K562 (cell line): ENCODE results near the gene DNAH17. TPM values are rescaled to one million over a fixed set of nuclear protein-coding genes. Genes with fewer than 3 reads are reported as not detected.

Source experiments
- ATAC-seq: fragments of 200-7000 bp; cut with Tn5 transposase; 3 replicates; pipeline ENCODE4 v1.9.1; 2020; ENCODE audit warnings: moderate library complexity
- BruUV-seq: library from RNA; stranded (reverse); fragments of 400-500 nt; replicated peaks from 2 replicates; lab custom pipeline; 2021; lab: Mats Ljungman, UMichigan
- CTCF ChIA-PET: fragments of 300-600 bp; formaldehyde crosslinking; extraction: SDS; loops from one replicate; lab custom pipeline; 2021; ENCODE audit warnings: low intra/inter-chr PET ratio; lab: Yijun Ruan, JAX
- POLR2A ChIA-PET: fragments of 300-600, 350-650 bp; sonication (Branson Sonifier 250); formaldehyde crosslinking; extraction: SDS; loops from one replicate; lab custom pipeline; 2021; ENCODE audit warnings: antibody characterized with exemption, inconsistent platforms; lab: Yijun Ruan, JAX
- DNase-seq, 4 experiments: peaks; one replicate each; pipeline versions ENCODE4 v3.0.0 to v3.0.0-alpha.2; 2011 to 2018; ENCODE audit warnings: low spot score in 3 of 4, mixed read lengths in 3 of 4; ENCODE audit errors: extremely low read depth in 1 of 4
- FAIRE-seq: peaks from 2 replicates; lab custom pipeline; 2011; peaks lifted over from hg19 to GRCh38; lab: Jason Lieb, UNC
- H2AFZ ChIP-seq: 2 replicates; pipeline ENCODE4 v1.6.0; 2011; ENCODE audit warnings: low read depth, low read length, control low read depth, inconsistent platforms
- H3K27ac ChIP-seq: fragments of 200-600 bp; 3 replicates; pipeline ENCODE4 v1.8.0; 2011; ENCODE audit warnings: low read depth, mild to moderate bottlenecking, control low read depth, inconsistent platforms, low read length, moderate library complexity, mixed read lengths; ENCODE audit errors: extremely low read depth
- H3K27me3 ChIP-seq, 2 experiments: fragments of 300-600 bp in 1 of 2; 2 replicates in 1 of 2; 3 replicates in 1 of 2; pipeline versions ENCODE4 v1.6.0 to v1.8.0; 2011; ENCODE audit warnings: inconsistent platforms in 2 of 2, low read length in 2 of 2, mild to moderate bottlenecking in 1 of 2, mixed read lengths in 1 of 2, moderate library complexity in 1 of 2; ENCODE audit not compliant: control insufficient read depth in 2 of 2, insufficient read depth in 2 of 2
- H3K36me3 ChIP-seq: fragments of 300-600 bp; 3 replicates; pipeline ENCODE4 v1.8.0; 2011; ENCODE audit warnings: mild to moderate bottlenecking, low read length, inconsistent platforms; ENCODE audit not compliant: control insufficient read depth, insufficient read depth
- H3K4me1 ChIP-seq, 2 experiments: fragments of 200-600 bp in 1 of 2; replicated peaks in 1 of 2; 2 replicates in 1 of 2; 3 replicates in 1 of 2; pipeline versions ENCODE4 v1.5.1 to v1.8.0; 2011; ENCODE audit warnings: inconsistent platforms in 2 of 2, low read length in 2 of 2, mild to moderate bottlenecking in 1 of 2, mixed read lengths in 1 of 2, moderate library complexity in 1 of 2; ENCODE audit not compliant: control insufficient read depth in 2 of 2, insufficient read depth in 2 of 2
- H3K4me2 ChIP-seq: 2 replicates; pipeline ENCODE4 v1.6.1; 2011; ENCODE audit warnings: low read length, control low read depth, inconsistent platforms, mixed read lengths; ENCODE audit not compliant: insufficient read depth
- H3K4me3 ChIP-seq: fragments of 200-600 bp; sonication (generic), shearing (Covaris generic); 2 replicates; pipeline ENCODE4 v1.5.1; 2016; ENCODE audit warnings: control low read depth, inconsistent platforms
- H3K79me2 ChIP-seq: fragments of 200-600 bp; 3 replicates; pipeline ENCODE4 v1.8.0; 2011; ENCODE audit warnings: low read length, inconsistent platforms; ENCODE audit not compliant: control insufficient read depth, insufficient read depth
- H3K9ac ChIP-seq, 2 experiments: 2 replicates each; pipeline versions ENCODE4 v1.6.0 to v1.6.1; 2011; ENCODE audit warnings: low read depth in 2 of 2, low read length in 2 of 2, control low read depth in 1 of 2, inconsistent platforms in 1 of 2, mild to moderate bottlenecking in 1 of 2, mixed read lengths in 1 of 2; ENCODE audit not compliant: insufficient read depth in 1 of 2
- H3K9me1 ChIP-seq: one replicate; pipeline ENCODE4 v1.6.0; 2011; ENCODE audit warnings: inconsistent platforms, mild to moderate bottlenecking, low read length, moderate library complexity; ENCODE audit not compliant: control insufficient read depth, insufficient read depth
- H3K9me3 ChIP-seq: replicated peaks from 2 replicates; pipeline ENCODE4 v1.5.1; 2011; ENCODE audit warnings: low read depth, low read length, inconsistent platforms; ENCODE audit not compliant: control insufficient read depth, insufficient read depth
- H4K20me1 ChIP-seq: replicated peaks from 2 replicates; pipeline ENCODE4 v1.6.1; 2011; ENCODE audit warnings: low read length, inconsistent platforms, mixed read lengths; ENCODE audit not compliant: control insufficient read depth, insufficient read depth
- CEBPG ChIP-seq, 3 experiments: fragments of 200-800 bp in 1 of 3; sonication (Bioruptor generic) in 1 of 3; sonication (generic) in 1 of 3; formaldehyde crosslinking in 1 of 3; IDR thresholded peaks in 2 of 3; conservative IDR thresholded peaks in 1 of 3; 2 replicates each; pipeline versions ENCODE4 v1.6.1 to v1.8.0; 2016 to 2022; ENCODE audit warnings: missing compliant biosample characterization in 2 of 3, missing genetic modification characterization in 2 of 3, mild to moderate bottlenecking in 1 of 3, missing genetic modification reagents in 1 of 3
- EGR1 ChIP-seq: fragments of 450-650 bp; conservative IDR thresholded peaks from 2 replicates; pipeline ENCODE4 v1.6.1; 2017; ENCODE audit warnings: mild to moderate bottlenecking
- FOS ChIP-seq: IDR thresholded peaks from 3 replicates; pipeline ENCODE4 v1.6.1; 2011; ENCODE audit not compliant: insufficient read length; ENCODE audit errors: extremely low read depth
- HDAC8 ChIP-seq: fragments of 450-650 bp; IDR thresholded peaks from 2 replicates; pipeline ENCODE4 v1.6.1; 2016; ENCODE audit warnings: mild to moderate bottlenecking, missing genetic modification characterization, moderate library complexity, missing compliant biosample characterization
- NFXL1 ChIP-seq: fragments of 450-650 bp; formaldehyde crosslinking; IDR thresholded peaks from 2 replicates; pipeline ENCODE4 v1.4.0; 2021; ENCODE audit warnings: mild to moderate bottlenecking
- PHF8 ChIP-seq: fragments of 200-600 bp; sonication (generic); IDR thresholded peaks from 2 replicates; pipeline ENCODE4 v1.6.1; 2012; ENCODE audit warnings: mixed run types, mild to moderate bottlenecking, inconsistent platforms, low read length, moderate library complexity, borderline replicate concordance
- SMAD1 ChIP-seq: fragments of 150-350 bp; IDR thresholded peaks from 2 replicates; pipeline ENCODE4 v1.6.1; 2014; ENCODE audit warnings: low read length, low read depth; ENCODE audit not compliant: partially characterized antibody
- ZNF134 ChIP-seq: fragments of 250-450 bp; sonication (Bioruptor Pico); conservative IDR thresholded peaks from 2 replicates; pipeline ENCODE4 v1.4.0; 2020
- ZNF253 ChIP-seq: fragments of 250-450 bp; sonication (Bioruptor Pico); conservative IDR thresholded peaks from 2 replicates; pipeline ENCODE4 v1.6.1; 2021; ENCODE audit warnings: mild to moderate bottlenecking
- WGBS: fragments of 100-300 bp; shearing (Covaris generic); methylation state at CpG from one replicate; pipeline ENCODE4 v1.1.6; 2016; ENCODE audit warnings: low coverage, mixed read lengths; ENCODE audit not compliant: insufficient coverage; ENCODE audit errors: missing lambda C conversion rate; 5-methylcytosine and 5-hydroxymethylcytosine counted together
- in situ Hi-C: fragments of 300-500 bp; cut with MboI; formaldehyde crosslinking; loops from 4 replicates; pipeline ENCODE4 v1.15.0; 2018; ENCODE audit warnings: inconsistent platforms, mixed read lengths
- intact Hi-C: fragments of 100-400 bp; cut with micrococcal nuclease; formaldehyde crosslinking; loops from 2 replicates; pipeline ENCODE4 v1.14.2; 2022
- polyA plus RNA-seq, 8 experiments: library from polyadenylated mRNA; depleted of rRNA in 4 of 8; stranded (reverse) in 5 of 8; unstranded in 3 of 8; fragments of >200 nt; fragmentation: Nextera tagmentation in 2 of 8; fragmentation: Illumina TruSeq in 1 of 8; extraction: Ambion mirVana in 2 of 8; extraction: Trizol in 1 of 8; gene quantifications; 2 replicates each; pipeline versions ENCODE4 v1.2.1 to v1.2.3, GENCODE V29; 2011 to 2014; ENCODE audit warnings: inconsistent platforms in 1 of 8, missing spikeins in 1 of 8
- total RNA-seq, 7 experiments: library from RNA; depleted of rRNA in 6 of 7; stranded (reverse); fragments of >200 nt in 6 of 7; fragmentation: Illumina TruSeq in 2 of 7; extraction: Trizol in 2 of 7; gene quantifications; 2 replicates each; pipeline versions ENCODE4 v1.2.1 to v1.2.3, GENCODE V29; 2011 to 2021; ENCODE audit warnings: low replicate concordance in 1 of 7
- TF ChIP-seq, protein P1 (sequence below): conservative IDR thresholded peaks from 2 replicates; pipeline ENCODE4 v1.6.1; 2011; ENCODE audit warnings: low read depth, mild to moderate bottlenecking, low read length; ENCODE audit not compliant: control insufficient read depth
- TF ChIP-seq, protein P2 (sequence below): fragments of 250-450 bp; sonication (Bioruptor Pico); IDR thresholded peaks from 2 replicates; pipeline ENCODE4 v1.4.0; 2020; ENCODE audit warnings: mild to moderate bottlenecking

DNAH17 gene
- total and polyA plus RNA-seq, 9 of the 15 experiments (the other 6 are each of a cell fraction or from before 2014, with no cell fraction given), result under 0.01 to 0.06 (median 0.03) TPM; not detected in 5

- ChIA-PET POLR2A (no interaction called here), CTCF (no interaction called here)
- FAIRE-seq (no peak), ATAC-seq (no peak; the same call in 2 of the 3 replicates), DNase-seq (no peak)
- H2AFZ ChIP-seq, result no peak overlapping the region
- H3K79me2 ChIP-seq, result no peaks in the 10 kb centered on the region
- no peaks in the 10 kb centered on the region for H3K9me3 ChIP-seq
- 20% methylated on average over 19 of the region's 20 CpGs for WGBS
- H3K27ac ChIP-seq, result no peak overlapping the region
- H3K4me2 ChIP-seq, result no peak overlapping the region
- H3K36me3 ChIP-seq, result no peaks in the 10 kb centered on the region
- no peaks in the 10 kb centered on the region for H3K9me1 ChIP-seq
- no peak overlapping the region for H3K4me3 ChIP-seq
- peaks cover 0 to 7% of the 10 kb centered on the region in 2 experiments; a peak in 1 of 5 replicates for H3K4me1 ChIP-seq
- intact Hi-C loops (no loop called here), in situ Hi-C loops (no loop called here)
- peaks cover 10% of the 10 kb centered on the region for H4K20me1 ChIP-seq
- no TSS peak for BruUV-seq
- H3K9ac ChIP-seq, result no peak overlapping the region
- peaks cover 42 to 81% of the 10 kb centered on the region in 2 experiments for H3K27me3 ChIP-seq
- TF ChIP-seq HDAC8 (tag), result no peak
- no peak for TF ChIP-seq EGR1
- TF ChIP-seq CEBPG (CRISPR knock-in tag; IDR thresholded peaks at IDR 0.05), result 0 out of 2 replicates have a peak, but pooled peaks have one; percentile 11
- TF ChIP-seq CEBPG (tag; conservative IDR thresholded peaks at IDR 0.05 in 1 of 2, IDR thresholded peaks at IDR 0.05 in 1 of 2), result no peak
- TF ChIP-seq, protein P1, sequence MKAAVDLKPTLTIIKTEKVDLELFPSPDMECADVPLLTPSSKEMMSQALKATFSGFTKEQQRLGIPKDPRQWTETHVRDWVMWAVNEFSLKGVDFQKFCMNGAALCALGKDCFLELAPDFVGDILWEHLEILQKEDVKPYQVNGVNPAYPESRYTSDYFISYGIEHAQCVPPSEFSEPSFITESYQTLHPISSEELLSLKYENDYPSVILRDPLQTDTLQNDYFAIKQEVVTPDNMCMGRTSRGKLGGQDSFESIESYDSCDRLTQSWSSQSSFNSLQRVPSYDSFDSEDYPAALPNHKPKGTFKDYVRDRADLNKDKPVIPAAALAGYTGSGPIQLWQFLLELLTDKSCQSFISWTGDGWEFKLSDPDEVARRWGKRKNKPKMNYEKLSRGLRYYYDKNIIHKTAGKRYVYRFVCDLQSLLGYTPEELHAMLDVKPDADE, result no peak
- no peak for TF ChIP-seq PHF8
- no peak for TF ChIP-seq FOS
- TF ChIP-seq NFXL1 (CRISPR knock-in tag), result no peak
- no peak for TF ChIP-seq ZNF253
- no peak for TF ChIP-seq SMAD1
- TF ChIP-seq ZNF134 (CRISPR knock-in tag), result no peak
- TF ChIP-seq, protein P2, sequence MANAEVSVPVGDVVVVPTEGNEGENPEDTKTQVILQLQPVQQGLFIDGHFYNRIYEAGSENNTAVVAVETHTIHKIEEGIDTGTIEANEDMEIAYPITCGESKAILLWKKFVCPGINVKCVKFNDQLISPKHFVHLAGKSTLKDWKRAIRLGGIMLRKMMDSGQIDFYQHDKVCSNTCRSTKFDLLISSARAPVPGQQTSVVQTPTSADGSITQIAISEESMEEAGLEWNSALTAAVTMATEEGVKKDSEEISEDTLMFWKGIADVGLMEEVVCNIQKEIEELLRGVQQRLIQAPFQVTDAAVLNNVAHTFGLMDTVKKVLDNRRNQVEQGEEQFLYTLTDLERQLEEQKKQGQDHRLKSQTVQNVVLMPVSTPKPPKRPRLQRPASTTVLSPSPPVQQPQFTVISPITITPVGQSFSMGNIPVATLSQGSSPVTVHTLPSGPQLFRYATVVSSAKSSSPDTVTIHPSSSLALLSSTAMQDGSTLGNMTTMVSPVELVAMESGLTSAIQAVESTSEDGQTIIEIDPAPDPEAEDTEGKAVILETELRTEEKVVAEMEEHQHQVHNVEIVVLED (CRISPR knock-in tag), result no peak
Measured at GRCh38 chr17:78618264-78619066, 41.3 kb upstream of the DNAH17 start.
